ENCODE measurements around the gene CREBBP. TPM values are rescaled to one million over a fixed set of nuclear protein-coding genes. Genes with fewer than 3 reads are reported as not detected.

Gene CREBBP
- total and polyA plus RNA-seq, 2 experiments from 2014 or later, result 36.9 to 54.8 TPM

- TF ChIP-seq ETS1 (IDR thresholded peaks at IDR 0.05) (no peak), EZH2phosphoT487 (IDR thresholded peaks at IDR 0.05; ENCODE audit: unreplicated experiment) (no peak), NANOG (IDR thresholded peaks at IDR 0.05; ENCODE audit: borderline replicate concordance) (no peak), STAT1 (IDR thresholded peaks at IDR 0.05; ENCODE audit: unreplicated experiment) (no peak), CREB1 (CRISPR knock-in tag; IDR thresholded peaks at IDR 0.05; ENCODE audit: low read depth) (no peak), ZNF331 (CRISPR knock-in tag; IDR thresholded peaks at IDR 0.05; ENCODE audit: low read depth) (no peak), JUNB (IDR thresholded peaks at IDR 0.05; ENCODE audit: unreplicated experiment) (no peak)
- TF ChIP-seq, protein P1, sequence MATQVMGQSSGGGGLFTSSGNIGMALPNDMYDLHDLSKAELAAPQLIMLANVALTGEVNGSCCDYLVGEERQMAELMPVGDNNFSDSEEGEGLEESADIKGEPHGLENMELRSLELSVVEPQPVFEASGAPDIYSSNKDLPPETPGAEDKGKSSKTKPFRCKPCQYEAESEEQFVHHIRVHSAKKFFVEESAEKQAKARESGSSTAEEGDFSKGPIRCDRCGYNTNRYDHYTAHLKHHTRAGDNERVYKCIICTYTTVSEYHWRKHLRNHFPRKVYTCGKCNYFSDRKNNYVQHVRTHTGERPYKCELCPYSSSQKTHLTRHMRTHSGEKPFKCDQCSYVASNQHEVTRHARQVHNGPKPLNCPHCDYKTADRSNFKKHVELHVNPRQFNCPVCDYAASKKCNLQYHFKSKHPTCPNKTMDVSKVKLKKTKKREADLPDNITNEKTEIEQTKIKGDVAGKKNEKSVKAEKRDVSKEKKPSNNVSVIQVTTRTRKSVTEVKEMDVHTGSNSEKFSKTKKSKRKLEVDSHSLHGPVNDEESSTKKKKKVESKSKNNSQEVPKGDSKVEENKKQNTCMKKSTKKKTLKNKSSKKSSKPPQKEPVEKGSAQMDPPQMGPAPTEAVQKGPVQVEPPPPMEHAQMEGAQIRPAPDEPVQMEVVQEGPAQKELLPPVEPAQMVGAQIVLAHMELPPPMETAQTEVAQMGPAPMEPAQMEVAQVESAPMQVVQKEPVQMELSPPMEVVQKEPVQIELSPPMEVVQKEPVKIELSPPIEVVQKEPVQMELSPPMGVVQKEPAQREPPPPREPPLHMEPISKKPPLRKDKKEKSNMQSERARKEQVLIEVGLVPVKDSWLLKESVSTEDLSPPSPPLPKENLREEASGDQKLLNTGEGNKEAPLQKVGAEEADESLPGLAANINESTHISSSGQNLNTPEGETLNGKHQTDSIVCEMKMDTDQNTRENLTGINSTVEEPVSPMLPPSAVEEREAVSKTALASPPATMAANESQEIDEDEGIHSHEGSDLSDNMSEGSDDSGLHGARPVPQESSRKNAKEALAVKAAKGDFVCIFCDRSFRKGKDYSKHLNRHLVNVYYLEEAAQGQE (IDR thresholded peaks at IDR 0.05; ENCODE audit: unreplicated experiment), result no peak
Observed at GRCh38 chr16:3731126-3731935, 149.2 kb downstream of the CREBBP start (continued).

DNA sequence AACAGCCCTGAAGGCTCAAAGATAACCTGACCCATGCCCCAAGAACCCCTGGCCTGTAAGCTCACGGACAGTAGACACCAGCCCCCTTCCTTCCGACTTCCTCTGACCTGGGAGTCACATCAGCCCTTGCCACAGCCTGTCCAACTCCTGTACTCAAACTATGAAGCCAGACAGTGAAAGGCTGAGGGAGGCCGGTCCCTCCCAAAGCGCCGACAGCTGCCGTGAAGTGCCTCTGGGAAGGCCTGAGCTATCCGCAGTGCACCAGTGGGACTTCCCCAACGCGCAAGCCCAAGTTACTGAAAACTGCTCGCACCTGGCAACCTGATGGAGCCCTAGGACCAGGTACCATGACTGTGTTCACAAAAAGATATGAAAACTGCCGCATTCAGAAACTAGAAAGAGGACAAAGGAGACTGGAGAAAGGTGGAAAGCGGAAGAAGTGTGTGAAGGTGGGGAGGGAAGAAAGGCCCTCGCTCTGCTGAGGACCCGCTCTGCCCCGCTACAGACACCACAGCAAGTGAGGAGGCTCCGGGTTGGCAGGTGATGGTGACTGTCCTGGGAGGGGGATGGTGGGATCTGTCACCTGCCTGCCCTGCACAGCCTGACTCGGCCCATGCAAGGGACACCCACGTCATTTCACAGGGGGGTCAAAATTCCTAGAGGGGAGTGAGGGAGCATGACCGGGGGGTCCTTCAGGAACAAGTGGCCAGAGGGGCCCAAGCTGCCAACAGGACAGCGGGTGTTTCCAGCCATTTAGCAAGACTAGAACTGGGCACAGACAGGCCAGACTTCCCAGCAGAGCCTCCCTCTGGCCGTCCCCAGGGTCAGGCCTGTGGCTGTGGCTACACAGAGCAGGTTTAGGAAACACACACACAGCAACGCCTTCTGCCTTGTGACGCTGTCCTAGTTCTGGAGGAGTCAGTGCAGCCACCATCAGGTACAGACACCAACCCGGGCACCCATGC is 150.1 kb downstream of the CREBBP start:
- peaks cover 78% of the 10 kb centered on the region for H3K36me3 Mint-ChIP-seq (ENCODE audit: low read depth)
- H3K4me1 Mint-ChIP-seq, result no peaks in the 10 kb centered on the region
- peaks cover 19% of the 10 kb centered on the region for H3K27me3 Mint-ChIP-seq (ENCODE audit: insufficient read depth, low read depth, poor library complexity)
- H3K27ac Mint-ChIP-seq, result no peak overlapping the region
- H3K4me1 ChIP-seq (ENCODE audit: insufficient read depth), result no peaks in the 10 kb centered on the region
- no peak overlapping the region for H3K4me2 ChIP-seq
- no peak overlapping the region for H3K4me3 ChIP-seq
- DNase-seq (ENCODE audit: low spot score) (no peak), ATAC-seq (no peak)
- 0 out of 2 replicates have a peak, but pooled peaks cover 2% of the 10 kb centered on the region for H3F3A ChIP-seq (replicated peaks; ENCODE audit: low read depth)
- H2AFZ ChIP-seq, result no peak overlapping the region
- H4K20me1 ChIP-seq (replicated peaks; ENCODE audit: insufficient read depth), result no peaks in the 10 kb centered on the region; the same call in 1 of the 2 replicates
- no peak overlapping the region for H3K4me3 Mint-ChIP-seq
- H3K9me2 ChIP-seq (ENCODE audit: insufficient read depth), result no peaks in the 10 kb centered on the region
- H3K27me3 ChIP-seq (ENCODE audit: insufficient read depth), result no peaks in the 10 kb centered on the region
- peaks cover 8% of the 10 kb centered on the region for H3K36me3 ChIP-seq (ENCODE audit: insufficient read depth)
- H3K27ac ChIP-seq (ENCODE audit: low read depth), result no peak overlapping the region
- H3K9me3 Mint-ChIP-seq, result no peaks in the 10 kb centered on the region
- no peak for TF ChIP-seq POLR2AphosphoS5 (IDR thresholded peaks at IDR 0.05; ENCODE audit: low read depth)
- no peak for TF ChIP-seq EZH2 (IDR thresholded peaks at IDR 0.05; ENCODE audit: low read depth, unreplicated experiment)
- no peak for TF ChIP-seq CTCF (conservative IDR thresholded peaks at IDR 0.05; ENCODE audit: low read depth in 2 of 2)
- no peak for TF ChIP-seq STAT1 (IDR thresholded peaks at IDR 0.05; ENCODE audit: unreplicated experiment)
- TF ChIP-seq, protein P1 (IDR thresholded peaks at IDR 0.05; ENCODE audit: unreplicated experiment), result no peak
- no peak for TF ChIP-seq ZNF331 (CRISPR knock-in tag; IDR thresholded peaks at IDR 0.05; ENCODE audit: low read depth)
- TF ChIP-seq JUNB (IDR thresholded peaks at IDR 0.05; ENCODE audit: unreplicated experiment), result no peak
- no peak for TF ChIP-seq ETS1 (IDR thresholded peaks at IDR 0.05)
- no peak for TF ChIP-seq ZNF114 (CRISPR knock-in tag; IDR thresholded peaks at IDR 0.05)
- no peak for TF ChIP-seq NANOG (IDR thresholded peaks at IDR 0.05; ENCODE audit: borderline replicate concordance)
- H3K79me2 ChIP-seq (replicated peaks; ENCODE audit: insufficient read depth), result no peaks in the 10 kb centered on the region
